Measurements from ENCODE around the gene SPATA31D4. TPM values are rescaled to one million over a fixed set of nuclear protein-coding genes. Genes with fewer than 3 reads are reported as not detected.
"Not testable (repeated sequence)": the region's sequence is repeated elsewhere in the genome, so short reads cannot be mapped to it uniquely, and the experiment has no call there.

The SPATA31D4 gene
- total RNA-seq, result not detected

- H3K36me3 ChIP-seq; H3K27ac ChIP-seq; intact Hi-C loops (cut with DNase I); H3K4me3 ChIP-seq; H3K4me1 ChIP-seq; H3K27me3 ChIP-seq; H3K9me3 ChIP-seq; DNase-seq (ENCODE audit: extremely low spot score in 2 of 2): not testable (repeated sequence)
These were observed at the start of gene SPATA31D4 for GRCh38 chr9:81928305-81928704. SPATA31D4 (plus strand) TSS chr9:81928428; CDS start chr9:81928514, 86 bp downstream.

DNA sequence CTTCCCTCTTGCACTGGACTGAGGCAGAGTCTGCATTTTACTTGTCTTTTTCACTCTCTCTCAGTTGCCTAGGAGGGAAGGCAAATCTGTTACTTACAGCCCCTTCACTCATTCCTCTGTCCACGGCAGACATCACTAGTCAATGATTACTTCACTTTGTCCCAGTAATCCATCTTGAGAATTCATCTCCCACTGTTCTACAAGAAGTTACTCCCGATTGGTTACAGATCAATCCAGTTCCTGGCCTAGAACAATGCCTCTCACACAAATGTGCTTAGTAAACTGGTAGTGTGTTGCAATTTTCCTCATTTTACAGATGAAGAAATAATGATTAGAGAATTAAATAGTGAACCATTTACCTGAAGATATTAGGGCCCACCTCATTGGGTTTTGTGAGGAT lies 49.7 kb upstream of the SPATA31D4 start:
- intact Hi-C loops (cut with DNase I), result no loop called here
- Histone ChIP-seq H3K4me3 (no peak overlapping the region), H3K9me3 (no peaks in the 10 kb centered on the region), H3K36me3 (no peaks in the 10 kb centered on the region), H3K27me3 (no peaks in the 10 kb centered on the region), H3K27ac (no peak overlapping the region), H3K4me1 (no peaks in the 10 kb centered on the region)
- DNase-seq (ENCODE audit: extremely low spot score in 2 of 2), result no peak
- TF ChIP-seq CTCF (IDR thresholded peaks at IDR 0.05), result no peak

GRCh38 chr9:81879501-81879916 lies 48.7 kb upstream of the SPATA31D4 start:
- TF ChIP-seq POLR2A (IDR thresholded peaks at IDR 0.05) (no peak), CTCF (IDR thresholded peaks at IDR 0.05) (no peak), POLR2AphosphoS5 (IDR thresholded peaks at IDR 0.05; ENCODE audit: insufficient read depth in 1 of 2, low read depth in 1 of 2) (no peak)
- H3K27ac ChIP-seq, result no peak overlapping the region
- no peaks in the 10 kb centered on the region for H3K36me3 ChIP-seq
- no peaks in the 10 kb centered on the region for H3K4me1 ChIP-seq
- no peaks in the 10 kb centered on the region for H3K27me3 ChIP-seq
- no peak overlapping the region for H3K4me3 ChIP-seq
- no peak for DNase-seq (ENCODE audit: extremely low spot score in 2 of 2)
- intact Hi-C loops (cut with DNase I), result no loop called here
- H3K9me3 ChIP-seq, result no peaks in the 10 kb centered on the region

DNA sequence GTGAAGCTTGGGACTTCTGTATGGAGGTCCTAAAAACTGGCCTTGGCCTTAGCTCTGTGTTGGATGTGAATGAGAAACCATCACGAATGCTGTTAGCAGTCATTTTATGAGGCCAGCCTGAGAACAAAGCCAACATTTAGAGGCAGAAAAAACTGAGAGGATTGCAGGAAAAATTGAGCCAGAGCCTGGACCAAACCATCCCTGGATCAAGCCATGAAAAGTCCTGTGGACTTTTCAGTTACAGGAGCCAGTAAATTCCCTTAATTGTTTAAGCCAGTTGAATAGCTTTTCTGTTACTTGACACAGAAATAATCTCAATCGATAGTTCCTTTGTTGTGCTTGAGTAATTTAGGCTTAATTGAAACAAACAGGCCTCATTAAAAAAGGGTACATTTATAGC lies 42.6 kb upstream of the SPATA31D4 start:
- intact Hi-C loops (cut with DNase I), result no loop called here
- H3K4me1 ChIP-seq, result no peaks in the 10 kb centered on the region
- TF ChIP-seq CTCF (IDR thresholded peaks at IDR 0.05), result no peak
- no peak for TF ChIP-seq POLR2AphosphoS5 (IDR thresholded peaks at IDR 0.05; ENCODE audit: insufficient read depth in 1 of 2, low read depth in 1 of 2)
- TF ChIP-seq POLR2A (IDR thresholded peaks at IDR 0.05), result no peak
- no peak overlapping the region for H3K27ac ChIP-seq
- DNase-seq (ENCODE audit: extremely low spot score in 2 of 2), result no peak
- no peaks in the 10 kb centered on the region for H3K27me3 ChIP-seq
- H3K36me3 ChIP-seq, result no peaks in the 10 kb centered on the region
- no peaks in the 10 kb centered on the region for H3K9me3 ChIP-seq
- H3K4me3 ChIP-seq, result no peak overlapping the region

- H3K36me3 ChIP-seq, result no peaks in the 10 kb centered on the region
- DNase-seq (ENCODE audit: extremely low spot score in 2 of 2), result no peak
- TF ChIP-seq CTCF (IDR thresholded peaks at IDR 0.05) (no peak), POLR2AphosphoS5 (IDR thresholded peaks at IDR 0.05; ENCODE audit: insufficient read depth in 1 of 2, low read depth in 1 of 2) (no peak), POLR2A (IDR thresholded peaks at IDR 0.05) (no peak)
- no peaks in the 10 kb centered on the region for H3K9me3 ChIP-seq
- no peak overlapping the region for H3K27ac ChIP-seq
- no peaks in the 10 kb centered on the region for H3K27me3 ChIP-seq
- no peaks in the 10 kb centered on the region for H3K4me1 ChIP-seq
- H3K4me3 ChIP-seq, result no peak overlapping the region
- intact Hi-C loops (cut with DNase I), result no loop called here
These were observed 41.6 kb upstream of the SPATA31D4 start for GRCh38 chr9:81886665-81887064.

GRCh38 chr9:81890104-81890503 lies 38.1 kb upstream of the SPATA31D4 start:
- H3K4me3 ChIP-seq, result no peak overlapping the region
- no peaks in the 10 kb centered on the region for H3K36me3 ChIP-seq
- no peak for TF ChIP-seq POLR2AphosphoS5 (IDR thresholded peaks at IDR 0.05; ENCODE audit: insufficient read depth in 1 of 2, low read depth in 1 of 2)
- TF ChIP-seq CTCF (IDR thresholded peaks at IDR 0.05), result no peak
- no peak for TF ChIP-seq POLR2A (IDR thresholded peaks at IDR 0.05)
- no peaks in the 10 kb centered on the region for H3K27me3 ChIP-seq
- H3K4me1 ChIP-seq, result no peaks in the 10 kb centered on the region
- H3K27ac ChIP-seq, result no peak overlapping the region
- intact Hi-C loops (cut with DNase I), result no loop called here
- no peak for DNase-seq (ENCODE audit: extremely low spot score in 2 of 2)
- H3K9me3 ChIP-seq, result no peaks in the 10 kb centered on the region
